Stimulated activated CD8-positive, alpha-beta memory T cell treated with anti-CD3 and anti-CD28 coated beads, Interleukin-15, amount 100 ng/mL, for 24 hours (primary cell): ENCODE results near the gene IPO11.
"Not testable (repeated sequence)": the region's sequence is repeated elsewhere in the genome, so short reads cannot be mapped to it uniquely, and the experiment has no call there.

Experiments used
- DNase-seq: peaks from one replicate; pipeline ENCODE4 v3.0.0-alpha.2; 2020; ENCODE audit warnings: low read depth

Gene IPO11

GRCh38 chr5:62450259-62450658 is 37.7 kb downstream of the IPO11 start:
- no peak for DNase-seq

DNA sequence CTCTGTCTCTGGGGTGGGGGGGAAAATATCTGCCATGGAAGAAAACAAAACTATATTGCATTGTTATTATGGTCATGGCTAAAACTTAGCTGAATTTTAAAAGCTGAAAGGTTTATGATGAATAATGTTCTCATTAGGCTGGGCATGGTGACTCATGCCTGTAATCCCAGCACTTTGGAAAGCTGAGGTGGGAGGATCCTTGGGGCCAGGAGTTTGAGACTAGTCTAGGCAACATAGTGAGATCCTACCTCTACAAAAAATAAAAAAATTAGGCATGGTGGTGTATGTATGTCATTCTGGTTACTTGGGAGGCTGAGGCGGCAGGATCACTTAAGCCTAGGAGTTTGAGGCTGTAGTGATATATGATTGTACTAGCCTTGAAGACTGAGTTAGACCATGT is 44.5 kb downstream of the IPO11 start:
- no peak for DNase-seq

GRCh38 chr5:62460578-62460983 is 48.0 kb downstream of the IPO11 start:
- no peak for DNase-seq

GRCh38 chr5:62461561-62461960 is 49.0 kb downstream of the IPO11 start:
- no peak for DNase-seq

GRCh38 chr5:62465985-62466925 is 53.7 kb downstream of the IPO11 start:
- DNase-seq, result no peak

- no peak for DNase-seq
Observed at GRCh38 chr5:62473209-62473608, 60.6 kb downstream of the IPO11 start.

DNA sequence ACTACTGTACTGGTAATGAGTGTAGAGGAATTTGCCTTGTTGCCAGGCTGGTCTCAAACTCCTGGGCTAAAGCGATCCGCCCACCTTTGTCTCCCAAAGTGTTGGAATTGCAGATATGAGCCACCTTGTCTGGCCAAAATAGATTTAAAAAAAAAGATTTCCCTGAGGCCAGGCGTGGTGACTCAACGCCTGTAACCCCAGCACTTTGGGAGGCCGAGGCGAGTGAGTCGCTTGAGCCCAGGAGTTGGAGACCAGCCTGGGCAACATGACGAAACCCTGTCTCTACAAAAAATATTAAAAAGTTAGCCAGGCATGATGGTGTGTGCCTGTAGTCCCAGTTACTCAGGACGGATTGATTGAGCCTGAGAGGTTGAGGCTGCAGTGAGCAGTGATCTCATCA is 62.5 kb downstream of the IPO11 start:
- DNase-seq, result no peak

DNA sequence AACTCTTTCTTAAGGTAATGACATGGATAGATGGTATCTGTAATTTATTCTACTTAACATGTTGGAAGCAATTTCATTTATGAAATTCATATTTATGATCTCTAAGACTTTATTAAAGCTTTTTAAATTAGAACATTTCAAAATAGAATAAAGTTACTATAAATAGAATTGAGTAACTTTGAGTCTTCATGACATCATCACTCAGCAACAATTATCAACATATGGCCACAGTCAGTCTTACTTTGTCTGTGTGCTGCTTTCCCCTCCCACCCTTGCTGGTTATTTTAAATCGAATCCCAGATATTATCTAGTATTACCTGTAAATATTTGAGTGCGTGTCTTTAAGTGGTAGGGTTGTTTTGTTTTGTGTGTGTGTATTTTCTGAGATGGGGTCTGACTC is 65.2 kb downstream of the IPO11 start:
- no peak for DNase-seq

- no peak for DNase-seq
Observed at GRCh38 chr5:62483556-62483955, 71.0 kb downstream of the IPO11 start.

DNA sequence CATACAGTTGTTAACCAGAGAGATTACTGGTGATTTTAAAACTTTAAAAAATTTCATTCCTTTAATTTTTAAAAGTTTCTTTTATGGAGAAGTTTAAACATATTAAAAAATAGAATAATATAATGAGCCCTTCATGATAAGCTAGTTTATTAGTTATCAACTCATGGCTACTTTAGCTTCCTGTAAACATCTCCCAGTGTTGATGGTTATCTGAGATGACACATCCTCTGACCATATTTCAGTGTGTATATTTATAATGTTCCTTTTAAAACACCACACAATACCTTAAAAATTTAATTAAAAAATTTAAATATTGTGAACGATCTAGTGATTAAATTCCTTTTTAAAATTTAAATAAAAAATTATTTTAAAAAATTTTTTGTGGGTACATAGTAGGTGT is 74.1 kb downstream of the IPO11 start:
- no peak for DNase-seq

GRCh38 chr5:62488531-62488930 is 76.0 kb downstream of the IPO11 start:
- no peak for DNase-seq

- no peak for DNase-seq
Observed at GRCh38 chr5:62489471-62489870, 76.9 kb downstream of the IPO11 start.

- DNase-seq, result no peak
Observed at GRCh38 chr5:62494772-62495171, 82.2 kb downstream of the IPO11 start.

DNA sequence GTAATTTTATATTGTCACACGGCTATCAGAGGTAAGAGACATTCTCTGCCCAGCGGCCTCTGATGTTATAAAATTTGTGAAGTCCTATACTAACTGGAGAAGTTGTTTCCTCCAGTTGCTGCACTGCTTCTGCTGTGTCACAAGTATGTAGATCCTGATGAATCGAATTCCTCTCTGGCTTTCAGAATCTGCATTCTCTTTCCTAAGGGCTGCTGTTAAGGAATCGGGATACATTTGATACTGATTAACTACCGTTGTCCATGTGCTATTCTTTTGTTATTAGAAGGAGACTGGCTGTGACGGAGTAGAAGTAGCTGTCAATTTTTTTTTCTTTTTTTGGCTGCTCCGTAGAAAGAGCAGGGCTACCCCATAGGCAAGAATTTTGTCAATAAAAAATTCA is 84.3 kb downstream of the IPO11 start:
- DNase-seq, result no peak

GRCh38 chr5:62498961-62499360 is 86.4 kb downstream of the IPO11 start:
- DNase-seq, result no peak

DNA sequence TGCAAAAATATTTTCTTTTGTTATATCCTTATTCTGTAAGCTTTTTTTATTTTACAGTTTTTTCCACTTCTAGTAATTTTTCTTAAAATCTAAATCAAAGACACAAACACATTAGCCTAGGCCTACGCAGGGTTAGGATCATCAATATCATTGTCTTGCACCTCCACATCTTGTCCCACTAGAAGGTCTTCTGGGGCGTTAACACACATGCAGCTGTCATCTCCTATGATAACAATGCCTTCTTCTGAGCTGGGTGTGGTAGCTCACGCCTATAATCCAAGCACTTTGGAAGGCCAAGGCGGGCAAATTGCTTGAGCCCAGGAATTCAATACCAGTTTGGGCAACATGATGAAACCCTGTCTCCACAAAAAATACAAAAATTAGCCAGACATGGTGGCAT is 87.2 kb downstream of the IPO11 start:
- DNase-seq, result no peak

DNA sequence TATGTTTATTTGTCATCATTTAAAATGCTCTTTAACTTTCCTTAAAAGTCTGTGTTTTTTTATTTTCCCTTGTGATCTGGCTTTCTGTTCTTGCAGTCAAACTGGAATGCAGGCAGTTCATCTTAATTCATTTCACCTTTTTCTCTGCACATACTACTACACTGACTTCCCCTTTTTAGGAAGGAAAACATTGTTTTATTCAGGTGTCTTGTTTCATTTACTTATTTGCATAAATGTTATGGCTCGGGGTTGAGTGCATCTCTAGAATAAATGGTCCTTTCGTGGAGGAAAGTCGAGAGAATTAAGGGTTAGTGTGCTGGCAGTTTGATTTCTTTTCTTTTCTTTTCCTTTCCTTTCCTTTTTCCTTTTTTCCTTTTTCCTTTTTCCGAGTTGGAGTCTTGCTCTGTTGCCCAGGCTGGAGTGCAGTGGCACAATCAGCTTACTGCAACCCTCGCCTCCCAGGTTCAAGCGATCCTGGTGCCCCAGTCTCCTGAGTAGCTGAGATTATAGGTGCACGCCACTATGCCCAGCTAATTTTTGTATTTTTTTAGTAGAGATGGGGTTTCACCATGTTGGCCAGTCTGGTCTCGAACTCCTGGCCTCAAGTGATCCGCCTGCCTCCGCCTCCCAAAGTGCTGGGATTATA is 90.0 kb downstream of the IPO11 start:
- no peak for DNase-seq

- no peak for DNase-seq
Observed at GRCh38 chr5:62504129-62504528, 91.6 kb downstream of the IPO11 start.

GRCh38 chr5:62506659-62507460 is 94.3 kb downstream of the IPO11 start:
- no peak for DNase-seq

DNA sequence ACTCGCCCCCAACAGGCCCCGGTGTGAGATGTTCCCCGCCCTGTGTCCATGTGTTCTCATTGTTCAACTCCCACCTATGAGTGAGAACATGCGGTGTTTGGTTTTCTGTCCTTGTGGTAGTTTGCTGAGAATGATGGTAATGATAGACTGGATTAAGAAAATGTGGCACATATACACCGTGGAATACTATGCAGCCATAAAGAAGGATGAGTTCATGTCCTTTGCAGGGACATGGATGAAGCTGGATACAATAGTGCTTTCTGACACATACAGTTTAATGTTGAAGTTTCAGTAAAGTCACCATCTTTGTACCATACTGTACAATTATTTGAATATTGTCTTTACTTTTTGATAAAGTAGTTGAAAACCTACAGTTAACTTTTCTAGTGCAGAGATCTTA is 96.2 kb downstream of the IPO11 start:
- DNase-seq, result not testable (repeated sequence)

DNA sequence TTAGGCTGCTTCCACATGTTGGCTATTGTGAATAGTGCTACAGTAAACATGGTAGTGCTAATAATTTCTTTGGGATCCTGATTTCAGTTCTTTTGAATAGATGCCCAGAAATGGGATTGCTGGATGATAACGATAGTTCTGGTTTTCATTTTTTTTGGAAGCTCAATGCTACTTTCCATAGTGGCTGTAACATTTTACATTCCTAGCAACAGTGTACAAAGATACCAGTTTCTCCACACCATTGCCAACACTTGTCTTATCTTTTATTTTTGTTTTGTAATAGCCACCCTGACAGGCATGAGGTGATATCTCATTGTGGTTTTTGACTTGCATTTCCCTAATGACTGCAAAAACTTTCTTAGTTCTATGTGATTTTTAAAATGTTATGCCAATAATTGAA is 97.2 kb downstream of the IPO11 start:
- no peak for DNase-seq

DNA sequence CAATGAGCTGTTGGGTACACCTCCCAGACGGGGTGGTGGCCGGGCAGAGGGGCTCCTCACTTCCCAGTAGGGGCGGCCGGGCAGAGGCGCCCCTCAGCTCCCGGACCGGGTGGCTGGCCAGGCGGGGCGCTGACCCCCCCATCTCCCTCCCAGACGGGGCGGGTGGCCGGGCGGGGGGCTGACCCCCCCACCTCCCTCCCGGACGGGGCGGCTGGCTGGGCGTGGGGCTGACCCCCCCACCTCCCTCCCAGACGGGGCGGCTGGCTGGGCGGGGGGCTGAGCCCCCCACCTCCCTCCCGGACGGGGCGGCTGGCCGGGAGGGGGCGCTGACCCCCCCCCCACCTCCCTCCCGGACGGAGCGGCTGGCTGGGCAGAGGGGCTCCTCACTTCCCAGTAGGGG is 100.5 kb downstream of the IPO11 start:
- not testable (repeated sequence) for DNase-seq
